DMS79 treated with DMSO at 0.1 percent for 48 hours (cell line): ENCODE data around the gene RAB33B.
A peak's percentile ranks its signal among the peaks of the same experiment; 100 is the strongest.

ENCODE experiments used
- DNase-seq: peaks from one replicate; lab custom pipeline; 2025; lab: John Stamatoyannopoulos, UW

The RAB33B gene

DNA sequence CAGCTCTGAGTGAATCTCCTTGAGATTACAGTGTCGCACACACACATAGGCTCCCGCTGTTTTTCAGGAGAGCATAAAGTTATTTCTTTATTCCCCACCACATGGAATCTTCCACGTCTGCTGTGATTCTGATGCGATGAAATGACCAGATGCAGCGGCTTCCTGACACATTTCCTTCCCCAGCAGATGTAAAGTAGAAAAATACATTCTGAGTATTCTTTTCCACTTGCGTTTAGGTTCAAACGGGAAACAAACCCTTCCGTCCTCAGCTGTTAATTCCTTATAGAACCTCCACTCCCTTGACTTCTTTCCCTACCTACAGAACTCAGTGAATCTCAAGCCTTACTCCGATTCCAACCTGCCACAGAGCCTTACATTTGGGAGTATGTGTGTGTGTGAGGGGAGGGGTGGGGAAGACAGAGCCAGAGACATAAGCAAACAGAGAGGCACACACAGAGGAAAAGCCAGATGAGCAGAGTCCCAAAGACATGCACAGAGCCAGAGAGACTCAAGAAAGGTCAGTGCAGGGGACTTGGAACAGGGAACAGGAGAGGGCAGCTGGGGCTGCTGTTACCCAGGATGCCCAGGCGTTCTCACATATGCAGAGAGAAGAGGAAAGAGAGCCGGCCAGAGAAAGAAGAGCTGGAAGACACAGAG is 54.8 kb downstream of the RAB33B start:
- DNase-seq: no peak

DNA sequence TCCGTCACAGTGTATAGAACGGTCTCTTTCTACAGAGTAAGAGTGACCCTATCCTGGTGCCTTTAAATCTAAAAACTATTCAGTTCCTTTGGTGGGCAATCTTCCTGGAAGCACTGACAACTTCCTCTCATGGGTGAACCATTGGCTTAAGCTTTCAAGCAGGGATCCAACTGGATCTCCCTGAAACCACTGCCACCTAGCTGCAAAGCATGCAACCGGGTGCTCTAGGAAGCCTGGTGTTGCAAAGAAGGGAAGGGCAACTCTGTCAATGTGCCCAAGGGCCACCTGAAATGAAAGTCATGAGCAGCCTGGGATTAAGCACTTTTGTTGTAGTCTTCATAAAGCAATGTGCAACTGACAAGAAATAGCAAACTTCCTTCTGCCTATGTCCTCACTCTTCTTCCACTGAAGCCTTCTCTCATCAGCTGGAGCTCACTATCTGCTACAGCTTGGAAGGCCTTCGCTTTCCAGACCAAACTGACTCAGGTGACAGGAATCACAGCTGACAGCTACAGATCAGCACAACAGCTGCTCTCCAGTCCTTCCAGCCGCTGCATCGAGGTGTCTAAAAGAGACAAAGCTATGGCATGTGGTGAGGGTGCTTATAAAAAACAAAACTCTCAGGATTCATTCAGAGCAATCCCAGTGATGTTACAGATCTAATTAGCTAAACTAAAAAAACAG is 55.9 kb downstream of the RAB33B start:
- no peak for DNase-seq

GRCh38 chr4:139511320-139511719 is 57.4 kb downstream of the RAB33B start:
- DNase-seq: no peak

GRCh38 chr4:139514382-139515059 is 60.6 kb downstream of the RAB33B start:
- DNase-seq: peak; percentile 7

DNA sequence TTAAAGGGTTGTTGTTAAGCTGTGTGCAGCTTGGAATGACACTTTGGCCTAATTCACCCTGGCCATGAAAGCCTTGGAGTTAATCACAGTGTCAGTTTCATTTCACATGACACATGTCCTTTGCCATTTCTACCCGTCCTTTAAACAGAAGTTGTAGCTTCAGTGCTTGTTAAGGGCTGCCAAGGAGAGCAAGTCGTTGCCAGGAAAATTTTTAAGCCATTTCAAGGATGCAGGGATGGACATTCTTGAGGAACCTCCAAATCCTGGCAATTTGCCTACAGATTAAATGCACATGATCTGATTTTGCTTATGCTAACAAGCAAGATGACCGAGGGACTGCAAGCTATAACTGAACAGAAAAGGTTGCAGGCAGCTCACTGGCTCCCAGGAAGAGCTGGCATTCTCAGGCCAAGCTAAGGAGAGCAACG is 61.6 kb downstream of the RAB33B start:
- DNase-seq: no peak

GRCh38 chr4:139521754-139522401 is 68.0 kb downstream of the RAB33B start:
- DNase-seq: no peak

GRCh38 chr4:139522457-139522856 is 68.5 kb downstream of the RAB33B start:
- no peak for DNase-seq

- DNase-seq: peak; percentile 48
Observed at GRCh38 chr4:139523076-139523475, 69.2 kb downstream of the RAB33B start.

GRCh38 chr4:139524062-139524631 is 70.2 kb downstream of the RAB33B start:
- DNase-seq: no peak

- DNase-seq: no peak
Observed at GRCh38 chr4:139525414-139525813, 71.5 kb downstream of the RAB33B start.
